Non-pigmented ciliary epithelial cell (primary cell): ENCODE results near the gene RUNX1.

Source experiments
- DNase-seq: peaks from one replicate; pipeline ENCODE4 v3.0.0-alpha.2; 2010; ENCODE audit warnings: low read depth

RUNX1 gene

GRCh38 chr21:34992736-34993398, 56.2 kb downstream of the RUNX1 start:
- DNase-seq = no peak

DNA sequence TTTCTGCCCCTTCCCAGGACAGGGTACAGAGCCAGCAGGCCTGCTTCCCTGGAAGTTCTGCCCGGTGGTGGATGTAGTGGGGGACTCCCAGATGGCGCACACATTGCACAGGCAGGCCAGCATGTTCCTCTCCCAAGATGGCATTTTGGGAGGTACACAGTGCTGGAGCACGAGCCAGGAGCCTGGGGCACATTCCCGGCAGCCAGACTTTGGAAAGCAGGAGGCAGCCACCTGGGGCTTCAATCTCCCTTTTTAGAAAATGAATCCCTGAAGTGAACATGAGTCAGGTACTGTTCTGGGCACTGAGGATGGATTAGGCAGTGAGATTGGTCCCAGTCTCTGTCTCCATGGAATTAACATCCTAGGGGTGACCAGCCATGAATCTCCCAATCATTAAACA, 56.9 kb downstream of the RUNX1 start:
- DNase-seq = no peak

GRCh38 chr21:34991366-34991957, 57.6 kb downstream of the RUNX1 start:
- DNase-seq = no peak

DNA sequence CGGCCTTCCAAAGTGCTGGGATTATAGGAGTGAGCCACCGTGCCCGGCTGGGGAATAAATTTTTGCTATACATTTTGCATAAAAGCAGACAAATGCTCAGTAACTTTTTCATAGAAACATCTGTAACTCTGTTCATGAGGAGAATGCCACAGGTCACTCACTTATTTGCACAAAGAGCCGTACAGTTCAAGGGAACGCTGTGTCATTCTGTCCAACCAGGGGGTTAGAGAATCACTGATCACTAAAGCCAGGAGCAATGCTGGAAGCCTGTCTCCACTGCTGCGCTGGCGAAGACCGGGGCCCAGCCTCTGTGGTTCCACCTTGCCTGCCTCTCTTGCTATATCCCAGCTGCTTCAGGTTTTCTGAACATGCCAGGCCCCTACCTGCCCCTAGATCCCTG, 58.3 kb downstream of the RUNX1 start:
- DNase-seq = no peak

- DNase-seq = no peak
Measured at GRCh38 chr21:34989337-34990151, 59.6 kb downstream of the RUNX1 start.

- DNase-seq = no peak
Measured at GRCh38 chr21:34988625-34989024, 60.5 kb downstream of the RUNX1 start.

- DNase-seq = no peak
Measured at GRCh38 chr21:34988139-34988538, 61.0 kb downstream of the RUNX1 start.

GRCh38 chr21:34987501-34988072, 61.5 kb downstream of the RUNX1 start:
- no peak for DNase-seq

DNA sequence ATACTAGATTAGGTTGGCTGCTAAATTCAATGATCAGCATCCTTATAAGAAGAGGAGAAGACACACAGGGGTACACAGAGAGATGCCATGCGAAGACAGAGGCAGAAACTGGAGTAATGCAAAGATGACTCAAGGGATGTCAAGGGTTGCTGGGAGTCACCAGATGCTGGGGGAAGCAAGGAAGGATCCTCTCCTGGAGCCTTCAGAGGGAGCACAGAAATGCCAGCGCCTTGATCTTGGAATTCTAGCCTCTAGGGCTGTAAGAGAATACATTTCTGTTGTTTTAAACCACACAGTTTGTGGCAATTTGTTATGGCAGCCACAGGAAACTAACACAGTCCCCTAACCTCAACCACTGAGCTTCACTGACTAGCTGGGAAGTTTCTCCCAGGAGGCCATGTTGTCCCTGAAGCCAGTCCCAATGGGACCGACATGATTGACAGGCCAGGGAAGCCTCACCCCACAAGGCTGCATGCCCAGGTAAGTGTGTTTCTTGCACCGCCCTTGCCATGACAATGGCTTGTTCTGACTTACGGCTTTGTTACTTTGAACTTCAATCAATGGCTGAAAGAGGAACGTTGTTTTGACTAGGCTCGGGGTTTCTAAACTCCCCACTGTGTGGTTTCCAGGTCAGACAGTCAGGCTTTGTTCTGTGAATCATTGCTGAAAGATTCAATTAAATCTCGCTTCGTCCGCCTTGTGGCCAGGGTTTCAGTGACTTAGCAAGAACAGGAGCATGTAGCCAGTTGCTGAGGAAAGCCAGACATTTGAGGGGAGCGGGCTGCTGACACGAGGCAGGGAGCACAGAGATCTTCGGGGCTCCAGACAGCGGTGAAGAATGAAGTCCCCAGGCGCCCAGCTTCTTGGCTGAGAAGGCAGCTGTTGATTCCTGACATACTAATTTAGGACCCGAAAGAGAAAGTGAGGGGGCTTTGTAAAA, 62.3 kb downstream of the RUNX1 start:
- DNase-seq = peak; percentile 90

DNA sequence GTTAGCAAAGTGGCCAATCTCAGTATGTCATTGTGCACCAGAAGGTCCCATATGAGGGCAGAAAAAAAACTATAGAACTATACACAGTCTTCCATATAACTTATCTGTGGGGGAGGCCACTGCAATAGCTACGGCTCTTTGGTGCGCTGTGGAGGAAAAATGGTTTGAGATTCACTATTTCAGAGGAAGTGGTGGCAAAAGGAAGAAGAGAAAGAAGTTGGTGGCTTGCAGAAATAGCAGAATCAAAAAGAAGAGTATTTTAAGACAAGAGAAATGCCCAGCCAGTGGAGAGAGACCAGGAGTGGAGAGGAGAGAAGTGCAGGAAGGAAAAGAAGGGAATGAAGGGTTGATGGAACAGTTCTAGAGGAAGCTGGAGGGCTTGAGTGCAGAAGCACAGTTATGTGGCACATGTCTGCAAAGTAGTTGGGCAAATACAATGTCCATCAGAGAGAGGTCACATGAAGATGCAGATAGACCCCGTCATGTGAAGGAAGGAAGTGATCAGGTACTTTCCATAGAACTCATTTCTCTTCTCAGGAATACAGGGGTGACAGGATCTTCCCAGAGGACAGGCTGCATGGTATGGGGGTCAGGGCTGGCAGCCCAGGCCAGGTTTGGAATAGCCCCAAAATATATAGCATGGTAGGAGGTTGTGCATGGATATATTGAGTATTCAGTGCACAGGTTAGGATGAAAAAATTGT, 64.6 kb downstream of the RUNX1 start:
- DNase-seq = no peak

- DNase-seq = no peak
Measured at GRCh38 chr21:34983680-34984086, 65.4 kb downstream of the RUNX1 start.

DNA sequence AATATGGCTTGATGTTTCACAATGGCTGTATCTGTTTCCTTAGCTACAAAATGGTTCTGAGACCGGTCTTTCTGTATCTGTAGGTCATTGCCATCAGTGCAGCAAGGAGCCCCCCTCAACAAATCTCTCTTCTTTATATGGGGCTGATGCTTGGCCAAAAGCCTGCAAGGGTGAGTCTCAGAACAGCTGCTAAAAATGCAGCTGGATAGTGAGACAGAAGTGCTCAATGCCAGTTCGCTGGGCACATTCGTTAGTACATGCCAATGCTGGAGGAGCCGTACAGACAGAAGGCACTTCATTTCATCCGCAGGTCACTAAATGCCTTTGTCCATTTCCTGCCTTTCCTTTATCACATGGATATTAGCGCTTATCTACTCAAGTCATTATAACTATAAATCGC, 67.3 kb downstream of the RUNX1 start:
- no peak for DNase-seq

DNA sequence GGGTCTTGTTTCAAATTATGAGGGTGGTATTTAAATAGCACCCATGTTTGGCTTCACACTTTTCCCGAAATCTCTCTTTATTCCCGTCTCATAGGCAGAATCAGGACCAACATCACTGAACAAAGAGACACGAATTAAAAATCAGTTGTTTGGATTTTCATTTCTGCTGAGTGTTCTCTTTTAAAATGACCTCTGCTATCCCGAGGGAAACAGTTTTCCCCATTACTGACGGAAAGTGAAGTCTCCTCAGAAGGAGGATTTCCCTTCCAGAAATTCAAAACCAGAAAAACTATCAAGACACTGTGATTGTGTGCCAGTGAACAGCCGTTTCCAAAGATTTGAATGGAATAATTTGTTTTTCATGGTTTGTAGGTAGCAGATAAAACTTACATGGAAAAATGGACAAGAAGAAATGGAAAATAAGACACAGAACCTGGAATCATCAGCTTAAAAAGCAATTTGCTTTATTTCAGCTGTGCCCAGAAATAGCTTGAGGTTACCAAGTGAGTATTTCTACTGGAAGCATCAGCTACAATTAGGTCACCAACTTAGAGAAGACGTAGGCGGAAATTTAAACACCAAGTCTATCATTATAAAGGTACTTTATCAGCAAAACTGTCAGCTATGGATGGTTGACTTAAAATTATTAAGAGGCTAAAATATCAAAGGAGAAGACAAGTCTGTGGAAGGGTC, 68.5 kb downstream of the RUNX1 start:
- no peak for DNase-seq

DNA sequence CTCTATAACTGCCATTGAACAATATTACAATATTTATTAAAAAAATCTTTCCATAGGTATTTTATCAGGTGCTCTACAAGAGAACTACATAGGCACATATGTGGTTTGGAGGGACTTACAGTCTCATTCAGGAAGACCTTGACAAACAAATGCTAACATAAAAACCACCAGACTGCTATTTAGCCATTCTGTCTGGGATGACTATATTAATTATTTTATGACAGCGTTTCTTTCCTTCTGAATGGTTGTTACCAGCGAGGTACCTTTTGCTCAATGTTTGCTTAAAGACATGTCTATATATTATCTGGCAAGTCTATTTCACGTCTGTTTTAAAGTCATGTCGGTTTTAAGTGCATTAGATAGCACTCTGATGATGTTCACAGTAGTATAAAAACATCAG, 69.7 kb downstream of the RUNX1 start:
- DNase-seq = no peak

DNA sequence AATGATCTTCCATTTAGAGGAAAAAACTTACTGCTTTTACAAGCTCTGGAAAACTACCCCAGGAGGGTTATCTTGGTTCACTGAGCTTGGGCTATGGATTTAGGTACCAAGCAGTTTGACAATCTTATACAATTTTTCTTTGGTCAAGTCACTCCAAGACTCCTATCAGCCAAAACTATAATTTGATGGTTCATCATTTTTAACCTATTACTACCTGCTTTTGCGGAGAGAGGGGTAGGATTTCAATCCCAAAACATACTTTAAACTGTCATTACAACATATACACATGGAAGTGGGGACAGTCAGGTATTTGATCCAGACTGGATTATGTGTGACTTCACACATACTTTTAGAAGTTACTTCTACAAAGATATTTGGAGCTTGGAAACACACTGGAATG, 71.8 kb downstream of the RUNX1 start:
- no peak for DNase-seq

DNA sequence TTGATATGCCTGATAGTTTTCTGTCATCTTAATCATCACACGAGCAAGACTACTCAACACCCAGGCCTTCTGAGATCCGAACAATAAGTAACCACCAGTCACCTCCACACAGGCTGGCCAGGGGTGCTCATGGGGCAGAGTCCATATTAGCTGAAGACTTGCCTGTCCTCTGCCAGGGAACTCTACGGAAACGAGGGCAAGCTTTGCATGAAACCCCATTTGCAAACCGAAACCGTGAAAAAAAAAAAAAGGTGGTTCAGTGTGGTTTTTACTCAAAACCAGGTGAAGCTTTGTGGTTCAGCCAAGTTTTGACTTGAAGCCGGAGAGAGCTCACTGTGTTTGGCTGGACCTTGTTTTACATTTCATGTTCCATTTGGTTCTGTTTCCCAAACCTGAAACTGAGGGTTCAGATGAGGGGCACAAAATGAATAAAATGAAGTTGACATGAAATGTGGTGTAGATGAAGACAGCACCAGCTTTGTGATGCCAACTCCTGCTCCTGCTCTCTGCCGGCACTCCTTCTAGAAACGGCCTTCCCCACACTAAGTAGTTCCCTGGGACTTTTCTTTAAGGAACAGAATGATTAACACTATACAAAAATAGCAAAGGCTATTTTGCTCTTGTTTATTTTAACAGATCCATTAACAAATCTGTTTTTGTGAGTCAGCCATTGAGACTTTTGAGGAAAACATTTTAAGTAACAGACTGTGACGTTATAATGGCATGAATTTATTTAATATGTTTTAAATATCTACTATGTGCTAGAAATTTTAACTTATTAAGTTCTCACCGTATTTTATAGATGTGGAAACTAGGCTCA, 74.7 kb downstream of the RUNX1 start:
- DNase-seq = no peak

DNA sequence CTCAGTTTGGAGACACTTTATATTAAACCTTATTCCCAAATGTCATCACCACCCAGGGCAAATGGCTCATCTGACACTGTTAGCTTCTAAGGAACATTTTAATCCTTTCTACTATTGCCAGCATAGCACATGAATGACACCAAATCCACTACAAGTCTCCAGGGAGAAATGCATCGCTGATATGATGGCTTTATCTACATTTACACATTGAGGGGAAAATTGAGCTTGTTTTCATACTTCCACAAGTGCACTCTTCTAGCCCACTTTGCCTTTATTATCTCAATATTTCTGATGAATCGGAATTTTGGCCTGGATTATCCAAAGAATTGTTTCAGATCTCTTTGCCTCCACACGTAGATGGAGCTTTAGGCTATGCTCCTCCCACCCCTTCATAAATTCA, 75.4 kb downstream of the RUNX1 start:
- no peak for DNase-seq

GRCh38 chr21:34971656-34972055, 77.4 kb downstream of the RUNX1 start:
- DNase-seq = no peak

DNA sequence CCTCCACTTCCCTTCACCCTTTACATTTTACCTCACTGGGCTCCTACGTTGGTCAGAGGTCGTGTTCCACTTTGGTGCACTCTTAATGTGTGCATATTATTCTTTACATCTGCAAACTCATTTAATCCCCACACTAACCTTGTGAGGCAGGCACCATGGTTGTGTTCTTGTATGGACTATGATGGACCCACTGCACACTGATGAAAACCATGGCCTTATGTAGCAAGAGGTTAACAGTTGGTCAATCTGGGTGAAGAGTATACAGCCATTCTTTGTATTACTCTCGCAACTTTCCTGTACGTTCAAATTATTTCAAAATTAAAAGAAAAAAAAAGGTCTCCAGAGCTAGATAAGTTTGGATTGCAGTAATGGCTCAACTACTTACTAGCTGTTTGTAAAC, 78.5 kb downstream of the RUNX1 start:
- no peak for DNase-seq

GRCh38 chr21:34970167-34970500, 79.0 kb downstream of the RUNX1 start:
- DNase-seq = no peak
